Transverse colon (tissue), 4 donors: Measurements from ENCODE around the gene HSBP1L1. TPM values are rescaled to one million over a fixed set of nuclear protein-coding genes. Genes with fewer than 3 reads are reported as not detected.

ENCODE experiments used
- DNase-seq: peaks from one replicate; pipeline ENCODE4 v3.0.0-alpha.2; 2019
- H3K27ac ChIP-seq, 4 donors: fragments of 200-600 bp; sonication (generic); 2 replicates each; pipeline ENCODE4 v1.5.1; 2016 to 2018; ENCODE audit warnings: inconsistent platforms in 4 of 4
- H3K27me3 ChIP-seq: fragments of 200-600 bp; sonication (generic); 2 replicates; pipeline ENCODE4 v1.5.1; 2017; ENCODE audit warnings: inconsistent platforms
- H3K36me3 ChIP-seq, 4 donors: fragments of 200-600 bp; sonication (generic); 2 replicates each; pipeline ENCODE4 v1.5.1; 2017 to 2019; ENCODE audit warnings: inconsistent platforms in 4 of 4
- H3K4me1 ChIP-seq, 4 donors: fragments of 200-600 bp; sonication (generic); 2 replicates each; pipeline ENCODE4 v1.5.1; 2017 to 2020; ENCODE audit warnings: inconsistent platforms in 4 of 4
- H3K4me3 ChIP-seq, 4 donors: fragments of 200-600 bp; sonication (generic); 1 replicate in 1 of 4; 2 replicates in 3 of 4; pipeline versions ENCODE4 v1.5.1 to v1.6.1; 2017 to 2019; ENCODE audit warnings: inconsistent platforms in 4 of 4
- H3K9me3 ChIP-seq, 2 donors: fragments of 200-600 bp; sonication (generic); 2 replicates each; pipeline ENCODE4 v1.5.1; 2017 to 2019; ENCODE audit warnings: inconsistent platforms in 2 of 2
- CTCF ChIP-seq, 5 experiments: fragments of 200-600 bp in 3 of 5; fragments of 450-650 bp in 2 of 5; sonication (generic) in 3 of 5; IDR thresholded peaks; 1 replicate in 2 of 5; 2 replicates in 3 of 5; pipeline ENCODE4 v1.5.1; 2016 to 2017; ENCODE audit warnings: antibody characterized with exemption in 5 of 5, inconsistent platforms in 3 of 5, mild to moderate bottlenecking in 2 of 5, moderate library complexity in 1 of 5
- EP300 ChIP-seq: sonication (generic); formaldehyde crosslinking; IDR thresholded peaks from one replicate; pipeline ENCODE4 v1.6.1; 2017; ENCODE audit warnings: antibody characterized with exemption, low read depth
- POLR2A ChIP-seq: fragments of 450-650 bp; IDR thresholded peaks from one replicate; pipeline ENCODE4 v1.6.1; 2016; ENCODE audit warnings: antibody characterized with exemption, mild to moderate bottlenecking, moderate library complexity
- POLR2AphosphoS5 ChIP-seq, 3 donors: sonication (generic); formaldehyde crosslinking; IDR thresholded peaks; one replicate each; pipeline ENCODE4 v1.6.1; 2016; ENCODE audit warnings: antibody characterized with exemption in 3 of 3
- WGBS, 2 donors: methylation state at CpG; one replicate each; pipeline ENCODE4 v1.1.5; 2018; ENCODE audit warnings: low coverage in 1 of 2; 5-methylcytosine and 5-hydroxymethylcytosine counted together
- in situ Hi-C, 4 donors: fragments of 200-750 bp; cut with MboI; loops; one replicate each; pipeline versions ENCODE4 v1.15.0 to v1.15.1; 2017; ENCODE audit warnings: low sequenced_read_pairs in 3 of 4, low pct_ligation_motif_present in 1 of 4, low pct_unique_long_range_greater_than_20kb in 1 of 4
- intact Hi-C: fragments of 100-400 bp; cut with DNase I; formaldehyde crosslinking; loops from one replicate; pipeline ENCODE4 v1.15.1; 2023; ENCODE audit warnings: low total_unique reads
- total RNA-seq, 4 donors: library from RNA; depleted of rRNA; stranded (reverse); fragments of >200 nt; gene quantifications; one replicate each; pipeline ENCODE4 v1.1.0, GENCODE V29; 2016

HSBP1L1 gene
- total RNA-seq, 4 donors from 2014 or later = 48.4 to 211 (median 109) TPM

GRCh38 chr18:80000877-80001276 lies 36.4 kb downstream of the HSBP1L1 start:
- TF ChIP-seq POLR2A (no peak), POLR2AphosphoS5 (IDR thresholded peaks at IDR 0.05) (no peak), EP300 (no peak), CTCF (IDR thresholded peaks at IDR 0.05) (no peak)
- Histone ChIP-seq H3K36me3 (no peaks in the 10 kb centered on the region), H3K4me3 (no peak overlapping the region), H3K9me3 (no peaks in the 10 kb centered on the region), H3K4me1 (no peaks in the 10 kb centered on the region), H3K27me3 (no peaks in the 10 kb centered on the region), H3K27ac (no peak overlapping the region)
- in situ Hi-C loops (no loop called here), intact Hi-C loops (no loop called here)
- 71% methylated on average over 1 to 3 of the region's 3 CpGs for WGBS, 2 donors
- DNase-seq = no peak

- no peak for TF ChIP-seq POLR2AphosphoS5 (IDR thresholded peaks at IDR 0.05)
- TF ChIP-seq POLR2A = no peak
- no peak for TF ChIP-seq EP300
- TF ChIP-seq CTCF (IDR thresholded peaks at IDR 0.05) = no peak
- Histone ChIP-seq H3K9me3 (no peaks in the 10 kb centered on the region), H3K27me3 (no peaks in the 10 kb centered on the region), H3K27ac (no peak overlapping the region), H3K4me1 (no peaks in the 10 kb centered on the region), H3K4me3 (no peak overlapping the region), H3K36me3 (no peaks in the 10 kb centered on the region)
- no peak for DNase-seq
- WGBS, 2 donors = 90 to 100% methylated on average over 2 to 5 of the region's 5 CpGs
- in situ Hi-C loops = no loop called here
- intact Hi-C loops = no loop called here
Observed at GRCh38 chr18:80002468-80002867, 38.0 kb downstream of the HSBP1L1 start.

- Histone ChIP-seq H3K4me3 (no peak overlapping the region), H3K27me3 (no peaks in the 10 kb centered on the region), H3K9me3 (no peaks in the 10 kb centered on the region), H3K36me3 (no peaks in the 10 kb centered on the region), H3K27ac (no peak overlapping the region), H3K4me1 (peaks cover 0 to under 1% (median 0%) of the 10 kb centered on the region in 4 donors)
- in situ Hi-C loops (no loop called here), intact Hi-C loops (no loop called here)
- 77 to 82% methylated on average over 5 to 12 of the region's 12 CpGs for WGBS, 2 donors
- no peak for DNase-seq
- no peak for TF ChIP-seq POLR2A
- TF ChIP-seq POLR2AphosphoS5 (IDR thresholded peaks at IDR 0.05) = no peak
- no peak for TF ChIP-seq EP300
- TF ChIP-seq CTCF (IDR thresholded peaks at IDR 0.05) = no peak
Observed at GRCh38 chr18:80004600-80005342, 40.3 kb downstream of the HSBP1L1 start.

- in situ Hi-C loops = no loop called here
- H3K27ac ChIP-seq = no peak overlapping the region
Observed at GRCh38 chr18:80006724-80007123, 42.3 kb downstream of the HSBP1L1 start.

More at GRCh38 chr18:80006724-80007123, 42.3 kb downstream of the HSBP1L1 start:
- no peak overlapping the region for H3K4me3 ChIP-seq
- intact Hi-C loops = no loop called here
- no peaks in the 10 kb centered on the region for H3K36me3 ChIP-seq
- 74 to 100% methylated on average over 1 to 7 of the region's 7 CpGs for WGBS, 2 donors
- H3K4me1 ChIP-seq = peaks cover 0 to 4% (median 0%) of the 10 kb centered on the region in 4 donors
- H3K27me3 ChIP-seq = no peaks in the 10 kb centered on the region
- no peak for TF ChIP-seq POLR2A
- TF ChIP-seq POLR2AphosphoS5 (IDR thresholded peaks at IDR 0.05) = no peak
- TF ChIP-seq EP300 = no peak
- no peak for DNase-seq
- peaks cover 0 to 7% of the 10 kb centered on the region in 2 donors for H3K9me3 ChIP-seq
